ENCODE data around the gene ALK. TPM values are rescaled to one million over a fixed set of nuclear protein-coding genes. Genes with fewer than 3 reads are reported as not detected.
A peak's percentile ranks its signal among the peaks of the same experiment; 100 is the strongest.

ALK gene
- total RNA-seq, 2 donors from 2014 or later: 0.06 to 0.25 TPM

DNA sequence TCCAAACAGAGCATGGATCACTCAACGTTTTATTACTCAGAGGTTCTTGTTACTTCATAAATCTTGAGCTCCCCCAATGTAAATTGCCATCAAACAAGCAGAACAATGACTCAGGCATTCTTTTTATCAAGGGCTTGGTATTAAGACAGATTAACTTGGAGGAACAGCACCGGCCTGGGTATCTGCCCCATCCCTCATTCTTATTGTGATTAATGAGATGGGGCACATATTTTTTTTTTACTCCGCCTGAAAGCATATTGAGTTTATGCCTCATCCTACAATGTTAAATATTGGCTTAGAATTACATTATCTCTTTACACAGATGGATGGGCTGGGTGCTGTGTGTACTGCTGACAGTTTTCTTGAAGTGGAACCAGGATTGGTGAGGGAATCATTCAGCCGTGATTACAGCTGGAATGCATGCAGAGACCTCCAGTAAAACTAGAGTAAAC is 418.9 kb downstream of the ALK start:
- intact Hi-C loops (cut with DNase I, micrococcal nuclease): no loop called here
- DNase-seq (no peak), ATAC-seq (no peak)

DNA sequence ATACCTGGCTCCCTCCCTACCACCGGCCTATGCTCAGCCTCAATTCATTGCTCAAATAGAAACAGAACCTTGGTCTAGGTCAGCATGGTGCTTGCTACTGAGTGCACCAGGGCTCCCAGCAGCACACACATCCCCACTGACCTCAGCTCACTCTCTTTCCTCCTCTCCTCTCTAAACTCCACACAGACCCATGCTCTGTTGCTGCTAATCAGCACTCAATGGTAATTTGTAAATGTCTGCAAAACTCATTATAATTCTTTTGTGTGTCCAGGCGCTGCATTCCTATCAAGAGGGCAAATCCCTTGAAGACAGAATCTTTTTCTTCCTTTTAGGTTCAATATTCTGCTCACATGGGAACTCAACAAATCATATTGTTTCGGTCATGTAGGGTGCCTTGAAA is 424.0 kb downstream of the ALK start:
- intact Hi-C loops (cut with DNase I, micrococcal nuclease): no loop called here
- no peak for DNase-seq

DNA sequence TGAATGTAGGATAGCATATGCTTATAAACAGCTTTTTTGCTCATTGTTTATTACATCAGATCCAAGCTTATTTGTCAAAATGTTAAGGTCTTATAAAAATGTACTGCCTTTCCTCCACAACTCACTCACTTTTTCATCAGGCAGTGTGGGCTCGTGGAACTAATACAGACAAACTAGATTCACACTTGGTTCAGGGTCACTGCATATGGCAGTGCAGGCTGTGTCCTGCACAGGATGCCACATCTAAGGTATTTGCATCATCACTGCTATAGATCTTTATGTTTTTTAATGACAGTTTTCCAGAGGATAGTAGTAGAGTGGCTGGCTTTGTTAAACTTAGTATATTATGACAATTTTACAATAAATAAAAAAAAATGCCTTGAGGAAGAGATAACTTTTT is 425.2 kb downstream of the ALK start:
- intact Hi-C loops (cut with DNase I, micrococcal nuclease): no loop called here
- DNase-seq (no peak), ATAC-seq (no peak)

More for the DNA sequence above, 424.0 kb downstream of the ALK start:
- ATAC-seq: no peak

DNA sequence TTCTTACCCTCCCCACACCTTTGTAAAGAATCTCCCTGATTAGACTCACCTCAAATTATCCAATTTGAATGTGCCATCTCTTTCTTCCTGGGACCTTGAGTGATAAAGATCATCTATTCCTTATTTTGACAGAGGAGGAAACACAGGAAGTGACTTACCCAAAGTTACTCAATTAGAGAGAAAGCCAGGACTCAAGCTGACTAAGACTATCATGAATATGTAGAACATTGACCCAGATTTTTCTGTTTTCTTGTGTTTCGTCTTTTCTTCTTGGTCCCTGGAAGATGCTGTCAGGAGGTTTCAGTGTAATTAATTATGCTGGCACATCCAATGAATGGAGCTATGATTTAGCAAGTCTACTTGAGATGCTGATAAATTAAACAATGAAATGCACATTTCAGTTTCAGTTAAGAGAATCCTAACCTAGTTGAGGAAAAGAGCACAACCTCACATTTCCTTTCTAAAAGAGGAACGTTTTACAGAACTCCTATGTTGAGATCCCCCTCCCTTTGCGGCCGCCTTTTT is 425.8 kb downstream of the ALK start:
- no peak for DNase-seq
- no peak for ATAC-seq
- intact Hi-C loops (cut with DNase I, micrococcal nuclease): no loop called here

DNA sequence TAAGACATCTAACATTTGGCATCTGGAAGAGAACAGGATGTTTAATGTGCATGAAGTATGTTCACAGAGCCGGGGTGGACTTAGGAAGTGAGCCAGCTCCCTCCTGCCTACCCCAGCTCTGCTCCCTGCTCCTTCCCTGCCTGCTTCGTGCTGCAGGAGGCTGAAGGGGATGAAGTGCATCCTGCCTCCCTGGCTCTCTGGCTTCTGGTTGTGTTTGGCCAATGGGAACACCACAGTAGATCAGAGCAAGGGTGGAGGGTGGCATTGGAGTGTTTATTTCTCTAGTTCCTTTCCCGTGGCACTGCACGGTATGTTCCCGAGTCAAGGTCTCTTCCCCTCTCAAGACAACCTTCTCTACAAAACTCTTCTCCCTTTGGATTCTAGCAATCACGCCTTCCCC is 426.3 kb downstream of the ALK start:
- DNase-seq: no peak
- no peak for ATAC-seq
- intact Hi-C loops (cut with DNase I, micrococcal nuclease): no loop called here

DNA sequence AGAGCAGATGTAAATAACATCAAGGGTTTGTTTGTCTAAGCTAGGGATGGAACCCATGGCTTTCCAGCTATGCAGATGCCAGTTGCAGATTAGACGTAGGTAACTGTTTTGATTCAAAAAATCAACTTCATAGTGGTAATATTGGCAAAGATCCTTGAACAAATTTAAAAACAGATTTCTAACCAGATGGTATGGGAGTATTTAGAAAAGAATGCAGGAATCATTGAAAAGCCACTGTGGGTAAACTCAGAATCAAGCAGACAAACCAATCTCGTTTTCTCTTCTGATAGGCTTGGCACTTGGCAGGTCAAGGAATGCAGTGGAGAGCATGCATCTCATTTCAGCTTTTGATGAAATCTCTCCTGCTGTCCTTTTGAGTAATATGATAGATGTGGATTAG is 428.7 kb downstream of the ALK start:
- ATAC-seq (no peak), DNase-seq (no peak)
- intact Hi-C loops (cut with DNase I, micrococcal nuclease): no loop called here

DNA sequence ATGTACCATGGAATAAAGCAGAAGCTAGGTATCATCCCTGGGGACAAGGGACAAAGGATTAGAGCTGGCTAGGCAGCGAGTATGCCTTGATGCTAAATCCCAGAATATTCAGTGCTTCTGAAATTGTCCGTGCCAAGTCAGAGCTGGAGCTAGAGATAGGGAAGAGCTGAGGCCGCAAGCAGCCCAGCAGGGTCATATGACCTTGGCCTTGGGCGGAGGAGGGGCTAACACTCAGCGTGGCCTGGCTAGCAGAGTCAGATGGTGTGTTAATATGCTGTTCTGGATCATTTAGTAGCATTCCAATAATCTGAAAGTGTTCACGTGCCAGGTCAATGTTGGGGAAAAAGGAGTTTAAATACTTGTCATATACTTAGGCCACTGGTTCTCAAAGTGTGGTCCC is 431.3 kb downstream of the ALK start:
- DNase-seq (no peak), ATAC-seq (no peak)
- intact Hi-C loops (cut with DNase I, micrococcal nuclease): no loop called here

DNA sequence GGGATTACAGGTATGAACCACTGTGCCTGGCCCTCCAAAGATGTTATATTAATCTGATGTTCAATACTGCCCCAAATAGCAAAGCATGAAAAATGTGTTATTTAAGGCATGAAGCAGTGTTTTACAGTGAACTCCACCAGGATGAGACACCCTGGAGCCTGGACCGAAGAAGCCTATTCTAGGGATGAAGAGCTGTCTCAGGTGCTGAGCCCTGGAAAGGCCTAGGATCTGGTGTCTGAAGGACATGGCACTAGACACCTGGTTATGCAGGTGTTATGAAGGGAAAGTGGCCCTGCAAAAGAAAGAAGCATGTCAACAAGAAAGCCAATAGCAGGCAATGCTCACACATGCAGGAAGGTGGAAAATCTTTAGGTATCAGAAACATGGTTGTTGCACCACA is 431.8 kb downstream of the ALK start:
- DNase-seq (no peak), ATAC-seq (no peak)
- intact Hi-C loops (cut with DNase I, micrococcal nuclease): no loop called here

DNA sequence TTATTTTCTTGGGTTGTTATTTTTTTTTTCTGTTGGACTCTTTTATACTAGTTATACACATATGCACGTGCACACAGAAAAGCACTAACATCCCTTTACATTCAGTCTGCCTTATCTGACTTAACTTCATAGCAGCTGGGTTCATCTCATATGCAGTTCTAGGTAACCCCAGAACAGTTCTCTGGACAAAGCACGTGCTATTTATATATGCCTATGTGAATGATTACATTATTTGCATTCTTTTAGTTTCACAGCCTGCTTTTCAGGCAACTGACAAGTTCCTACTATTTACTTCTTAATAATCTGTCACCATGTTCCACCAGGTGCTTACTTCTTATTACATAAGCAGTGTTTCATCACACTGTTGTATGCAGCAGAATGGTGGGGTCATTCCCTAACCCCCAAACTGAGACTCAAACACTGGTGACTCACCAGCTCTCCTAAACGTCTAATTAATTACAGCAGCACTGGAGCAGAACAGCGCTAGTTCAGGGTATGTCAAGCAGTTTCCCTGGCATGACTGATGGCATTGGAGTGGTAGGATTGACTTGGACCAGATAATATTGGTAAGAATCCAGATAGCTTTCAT is 433.3 kb downstream of the ALK start:
- ATAC-seq (no peak), DNase-seq (no peak)
- intact Hi-C loops (cut with DNase I, micrococcal nuclease): no loop called here

DNA sequence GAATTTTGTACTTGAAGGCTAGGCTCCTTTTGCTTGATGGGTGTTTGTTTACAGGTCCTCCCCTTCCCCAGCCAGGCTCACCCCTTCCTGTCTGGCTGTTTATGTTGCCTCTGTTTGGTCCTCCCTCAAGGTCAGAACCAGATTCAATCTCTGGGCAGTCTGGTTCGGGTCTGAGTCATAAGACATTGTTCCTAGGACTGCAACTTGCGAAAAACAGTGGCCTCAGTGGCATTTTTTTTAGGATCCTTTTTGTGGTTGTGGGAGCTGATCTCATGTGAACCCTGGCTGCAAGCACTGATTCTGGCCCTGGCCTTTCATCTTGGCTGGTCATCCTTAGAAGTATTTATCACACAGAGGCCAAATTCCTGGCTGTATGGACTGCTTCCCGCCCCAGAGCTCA is 435.8 kb downstream of the ALK start:
- intact Hi-C loops (cut with DNase I, micrococcal nuclease): no loop called here
- DNase-seq: no peak

DNA sequence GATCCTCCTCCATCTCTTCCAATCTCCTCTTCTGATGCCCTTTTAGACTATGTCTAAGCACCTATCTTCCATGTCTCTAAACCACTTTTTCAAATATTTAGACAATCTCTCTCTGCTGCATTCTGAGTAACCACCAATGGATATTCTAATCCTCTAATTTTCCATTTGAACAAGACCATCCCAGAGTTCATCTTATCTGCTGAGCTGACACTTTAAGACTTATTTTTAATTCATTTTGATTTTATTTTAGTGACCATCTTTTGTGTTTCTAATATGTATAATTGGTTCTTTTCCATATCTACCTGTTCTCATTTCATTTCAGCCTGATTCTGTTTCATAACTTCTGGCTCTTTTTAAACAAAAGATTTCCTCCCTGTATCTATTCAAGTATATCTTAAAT is 436.3 kb downstream of the ALK start:
- ATAC-seq (no peak), DNase-seq (no peak)
- intact Hi-C loops (cut with DNase I, micrococcal nuclease): no loop called here

More for the DNA sequence above, 435.8 kb downstream of the ALK start:
- ATAC-seq: no peak

DNA sequence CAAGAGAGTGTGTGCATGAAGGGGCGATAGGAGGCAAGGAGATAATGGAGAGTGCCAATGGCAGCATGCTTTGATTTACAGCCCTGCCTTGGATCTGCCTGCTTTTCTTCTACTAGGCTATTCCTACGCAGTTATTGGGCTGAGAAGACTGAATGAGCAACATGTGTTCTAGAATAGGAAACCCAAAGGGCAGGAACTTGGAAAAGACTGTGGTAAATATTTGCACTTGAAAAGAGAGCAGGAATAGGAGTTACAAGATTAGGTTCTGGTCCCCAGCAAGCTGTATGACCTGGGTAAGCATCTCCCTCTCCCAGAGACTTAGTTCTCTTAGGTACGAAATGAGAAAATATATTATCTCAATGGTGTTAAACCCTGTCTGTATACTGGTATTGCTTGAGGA is 438.5 kb downstream of the ALK start:
- intact Hi-C loops (cut with DNase I, micrococcal nuclease): no loop called here
- DNase-seq (no peak), ATAC-seq (no peak)

DNA sequence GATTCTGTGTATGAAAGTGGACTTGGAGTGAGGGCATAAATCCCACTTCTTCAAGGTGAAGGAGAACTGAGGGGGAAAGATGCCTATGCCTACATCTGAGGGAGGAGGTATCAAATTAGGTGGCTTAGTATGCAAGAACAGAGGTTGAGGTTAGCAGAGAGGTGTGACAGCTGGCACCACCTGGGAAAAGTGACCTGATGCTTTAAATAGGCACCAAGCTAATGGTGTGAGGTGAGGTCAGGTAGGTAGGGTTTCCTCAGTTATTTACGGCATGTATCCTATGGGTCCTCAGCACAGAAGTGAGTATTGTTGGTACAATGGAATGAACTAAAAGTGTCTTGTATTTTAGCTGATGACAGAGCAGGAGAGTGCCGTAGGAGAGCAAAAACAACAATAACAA is 439.0 kb downstream of the ALK start:
- DNase-seq (no peak), ATAC-seq (no peak)
- intact Hi-C loops (cut with DNase I, micrococcal nuclease): no loop called here

DNA sequence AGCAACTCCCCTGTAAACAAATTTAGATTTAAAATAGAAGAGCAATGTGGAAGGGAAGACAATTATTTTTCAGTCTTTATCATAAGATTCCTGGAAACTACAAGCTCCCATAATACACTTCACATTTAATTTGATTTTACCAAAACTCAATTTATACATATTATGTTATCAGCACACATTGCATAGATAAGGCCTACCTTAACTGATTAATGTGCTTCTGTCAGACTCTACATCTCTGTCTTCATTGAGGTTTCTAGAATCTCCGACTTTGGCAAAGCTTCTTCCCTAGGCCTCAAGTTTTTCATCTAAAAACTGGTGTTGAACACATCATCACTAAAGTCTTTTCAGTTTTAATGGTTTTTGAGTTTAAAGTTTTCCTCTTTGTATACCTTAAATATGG is 440.1 kb downstream of the ALK start:
- intact Hi-C loops (cut with DNase I, micrococcal nuclease): no loop called here
- ATAC-seq (no peak), DNase-seq (no peak)

DNA sequence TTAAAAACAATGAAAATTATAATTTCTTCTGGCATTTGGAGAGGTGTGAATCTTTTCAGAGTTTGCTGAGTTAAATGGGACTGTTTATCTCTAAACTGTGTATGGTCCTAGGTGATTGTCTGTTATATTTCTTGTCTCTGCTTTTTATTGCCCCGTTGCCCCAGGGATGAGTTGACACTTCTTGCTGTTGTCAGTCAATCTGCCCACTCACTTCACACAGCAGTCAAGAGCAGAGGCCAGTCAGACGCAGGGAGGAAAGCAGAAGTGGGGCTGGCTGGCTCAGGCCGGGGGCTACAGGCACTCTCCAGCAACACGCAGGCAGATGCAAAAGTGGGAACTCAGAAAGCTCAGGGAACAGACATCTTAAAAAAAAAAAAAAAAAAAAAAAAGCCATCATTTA is 441.0 kb downstream of the ALK start:
- ATAC-seq (no peak), DNase-seq (peak in 1 of 2 donors; percentile 10)
- intact Hi-C loops (cut with DNase I, micrococcal nuclease): no loop called here

DNA sequence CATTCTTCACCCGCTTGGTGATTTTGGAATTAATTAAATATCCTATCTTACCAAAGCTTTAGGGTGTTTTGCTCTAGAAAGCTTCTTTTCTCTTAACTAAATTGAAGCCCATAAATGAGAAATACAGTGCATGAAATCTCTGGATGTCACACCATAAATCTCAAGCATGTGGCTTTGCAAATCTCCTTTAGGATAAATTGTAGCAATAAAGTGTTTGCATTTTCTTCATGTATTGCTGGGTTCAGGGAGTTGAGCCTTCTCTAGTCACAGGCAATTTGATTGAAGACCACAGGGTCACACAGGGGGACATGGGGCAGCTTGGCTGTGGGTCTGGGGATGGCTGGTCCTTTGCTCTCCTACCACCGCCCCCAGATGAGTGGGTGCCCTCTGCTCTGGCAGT is 442.0 kb downstream of the ALK start:
- intact Hi-C loops (cut with DNase I, micrococcal nuclease): no loop called here
- DNase-seq (no peak), ATAC-seq (no peak)

DNA sequence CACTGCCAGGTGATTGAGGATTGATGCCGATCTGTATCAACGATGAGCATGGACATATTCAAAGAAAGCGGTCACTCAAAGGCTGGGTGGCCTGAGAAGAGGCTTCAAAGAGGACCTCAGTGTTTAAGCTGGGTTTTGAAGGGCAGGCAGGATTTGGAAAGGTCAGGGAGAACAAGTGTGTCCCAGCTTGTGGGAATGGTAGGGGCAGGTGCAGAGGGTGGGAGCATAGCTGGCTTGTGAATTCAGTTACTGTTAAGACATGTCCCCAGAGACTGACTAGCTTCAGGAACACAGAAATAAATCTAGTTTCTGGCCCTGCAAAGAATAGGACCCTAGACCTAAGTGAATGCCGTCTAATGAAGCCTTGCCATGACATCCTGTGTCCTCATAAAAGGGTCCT is 442.7 kb downstream of the ALK start:
- intact Hi-C loops (cut with DNase I, micrococcal nuclease): no loop called here
- DNase-seq (no peak), ATAC-seq (no peak)

DNA sequence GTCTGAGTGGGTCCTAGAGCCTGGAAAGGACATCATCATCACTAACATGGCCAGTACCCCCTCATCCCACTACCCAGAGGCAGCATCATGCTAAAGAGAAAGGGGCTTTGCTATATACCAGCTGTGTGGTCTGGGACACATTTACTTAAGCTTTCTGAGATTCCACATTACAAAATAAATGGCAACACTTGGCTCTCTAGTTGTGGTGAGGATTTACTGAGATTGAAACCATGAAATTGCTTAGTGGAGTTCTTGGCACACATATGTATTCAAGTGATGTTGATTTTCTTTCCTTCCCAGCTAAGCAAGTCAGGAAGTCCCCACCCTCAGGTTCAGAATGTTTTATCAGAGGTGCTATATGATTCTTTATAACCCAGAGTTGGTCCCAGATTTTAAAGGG is 444.2 kb downstream of the ALK start:
- DNase-seq: no peak
- intact Hi-C loops (cut with DNase I, micrococcal nuclease): no loop called here
- ATAC-seq: no peak

DNA sequence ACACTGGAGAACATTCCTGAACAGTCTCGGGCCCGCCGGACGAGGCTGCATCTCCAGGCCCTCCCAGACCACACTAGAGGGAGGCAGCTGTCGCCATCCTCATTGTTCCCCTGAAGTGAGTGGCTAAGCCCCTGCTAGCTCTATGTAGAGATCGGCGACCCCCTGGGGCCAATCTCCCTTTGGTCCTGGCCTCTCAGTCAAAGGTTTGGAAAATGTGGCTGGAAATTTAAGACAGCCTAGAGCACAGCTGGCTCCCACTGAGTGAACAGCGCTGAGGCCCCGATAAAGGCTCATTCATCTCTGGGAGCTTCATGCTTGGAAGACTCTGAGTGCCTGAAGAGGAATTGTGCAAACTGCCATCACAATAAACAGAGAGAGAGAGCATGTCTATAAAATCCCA is 445.9 kb downstream of the ALK start:
- intact Hi-C loops (cut with DNase I, micrococcal nuclease): no loop called here
- DNase-seq (no peak), ATAC-seq (no peak)

DNA sequence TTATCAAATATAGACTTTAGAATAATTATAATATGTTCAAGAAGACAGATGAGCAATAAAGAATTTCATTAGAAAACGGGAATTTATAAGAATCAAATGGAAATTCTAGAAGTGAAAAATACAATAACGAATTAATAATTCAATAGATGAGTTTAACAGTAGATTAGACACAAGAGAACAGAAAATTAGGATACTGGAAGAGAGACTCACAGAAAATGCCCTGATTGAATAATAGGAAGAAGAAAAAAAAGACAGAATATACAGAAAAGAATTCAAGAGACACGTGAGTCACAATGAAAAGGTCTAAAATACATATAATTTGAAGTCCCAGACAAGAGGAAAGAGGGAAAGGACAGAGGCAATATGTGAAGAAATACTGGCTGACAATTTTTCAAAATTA is 451.4 kb downstream of the ALK start:
- ATAC-seq: no peak
- intact Hi-C loops (cut with DNase I, micrococcal nuclease): no loop called here
- DNase-seq: no peak

DNA sequence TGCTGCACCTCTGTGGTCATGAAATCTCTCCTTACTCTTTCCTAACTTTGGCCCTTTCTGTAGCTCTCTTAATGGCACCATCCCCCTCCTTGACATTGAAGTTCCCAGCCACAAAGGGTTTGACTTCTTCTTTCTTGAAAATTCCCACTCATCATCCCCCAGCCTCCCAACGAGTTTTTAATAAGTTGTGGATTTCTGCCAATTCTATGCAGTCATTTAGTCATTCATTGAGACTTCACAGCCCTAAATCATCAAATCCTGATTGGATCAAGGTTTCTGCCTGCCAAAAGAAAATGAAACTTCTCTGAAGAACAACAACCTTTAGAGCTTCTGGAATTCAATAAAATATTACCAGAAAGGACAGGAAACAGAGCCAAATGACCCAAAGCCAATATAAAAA is 451.9 kb downstream of the ALK start:
- intact Hi-C loops (cut with DNase I, micrococcal nuclease): no loop called here
- DNase-seq (no peak), ATAC-seq (no peak)

All from left colon (tissue), 2 donors.